Ishikawa (cell line): ENCODE data around the gene FSTL1.

Experiments used
- CEBPB ChIP-seq: IDR thresholded peaks from 2 replicates; pipeline ENCODE4 v1.6.1; 2012
- CREB1 ChIP-seq: IDR thresholded peaks from 2 replicates; pipeline ENCODE4 v1.6.1; 2012; ENCODE audit warnings: low read depth
- EGR1 ChIP-seq: IDR thresholded peaks from 2 replicates; pipeline ENCODE4 v1.6.1; 2012
- EP300 ChIP-seq: IDR thresholded peaks from 2 replicates; pipeline ENCODE4 v1.6.1; 2012; ENCODE audit warnings: borderline replicate concordance
- FOXM1 ChIP-seq: IDR thresholded peaks from 2 replicates; pipeline ENCODE4 v1.6.1; 2012; ENCODE audit warnings: low read depth, borderline replicate concordance
- NFIC ChIP-seq: IDR thresholded peaks from 2 replicates; pipeline ENCODE4 v1.6.1; 2012
- RAD21 ChIP-seq: IDR thresholded peaks from 2 replicates; pipeline ENCODE4 v1.6.1; 2012; ENCODE audit warnings: low read depth
- REST ChIP-seq: IDR thresholded peaks from 2 replicates; pipeline ENCODE4 v1.6.1; 2012; ENCODE audit warnings: low read depth, mild to moderate bottlenecking
- TAF1 ChIP-seq: IDR thresholded peaks from 2 replicates; pipeline ENCODE4 v1.6.1; 2012; ENCODE audit warnings: low read depth, mild to moderate bottlenecking
- TCF12 ChIP-seq: IDR thresholded peaks from 2 replicates; pipeline ENCODE4 v1.6.1; 2012; ENCODE audit warnings: low read depth
- TEAD4 ChIP-seq: IDR thresholded peaks from 2 replicates; pipeline ENCODE4 v1.6.1; 2012
- YY1 ChIP-seq: IDR thresholded peaks from 2 replicates; pipeline ENCODE4 v1.6.1; 2012; ENCODE audit warnings: low read depth
- ZBTB7A ChIP-seq: IDR thresholded peaks from 2 replicates; pipeline ENCODE4 v1.6.1; 2012; ENCODE audit warnings: low read depth
- TF ChIP-seq, protein P1 (sequence below): IDR thresholded peaks from 2 replicates; pipeline ENCODE4 v1.6.1; 2012
- TF ChIP-seq, protein P2 (sequence below): IDR thresholded peaks from 2 replicates; pipeline ENCODE4 v1.6.1; 2012

Gene FSTL1

GRCh38 chr3:120496278-120497002 lies 45.6 kb upstream of the FSTL1 start:
- TF ChIP-seq EGR1, result no peak
- no peak for TF ChIP-seq YY1
- TF ChIP-seq TEAD4, result no peak
- TF ChIP-seq CEBPB, result no peak
- TF ChIP-seq EP300, result no peak
- no peak for TF ChIP-seq CREB1
- no peak for TF ChIP-seq TCF12
- TF ChIP-seq RAD21, result no peak
- TF ChIP-seq TAF1, result no peak
- TF ChIP-seq ZBTB7A, result no peak
- TF ChIP-seq, protein P1, sequence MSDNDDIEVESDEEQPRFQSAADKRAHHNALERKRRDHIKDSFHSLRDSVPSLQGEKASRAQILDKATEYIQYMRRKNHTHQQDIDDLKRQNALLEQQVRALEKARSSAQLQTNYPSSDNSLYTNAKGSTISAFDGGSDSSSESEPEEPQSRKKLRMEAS, result no peak
- no peak for TF ChIP-seq NFIC
- no peak for TF ChIP-seq FOXM1
- no peak for TF ChIP-seq REST
- TF ChIP-seq, protein P2, sequence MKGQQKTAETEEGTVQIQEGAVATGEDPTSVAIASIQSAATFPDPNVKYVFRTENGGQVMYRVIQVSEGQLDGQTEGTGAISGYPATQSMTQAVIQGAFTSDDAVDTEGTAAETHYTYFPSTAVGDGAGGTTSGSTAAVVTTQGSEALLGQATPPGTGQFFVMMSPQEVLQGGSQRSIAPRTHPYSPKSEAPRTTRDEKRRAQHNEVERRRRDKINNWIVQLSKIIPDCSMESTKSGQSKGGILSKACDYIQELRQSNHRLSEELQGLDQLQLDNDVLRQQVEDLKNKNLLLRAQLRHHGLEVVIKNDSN, result no peak

- TF ChIP-seq EP300 (no peak), CEBPB (no peak), CREB1 (no peak), TCF12 (no peak), EGR1 (no peak), TAF1 (no peak), NFIC (no peak), YY1 (no peak), TEAD4 (no peak)
- TF ChIP-seq, protein P2, result no peak
These were observed 45.0 kb upstream of the FSTL1 start for GRCh38 chr3:120495809-120496208.

GRCh38 chr3:120492103-120492502 lies 41.3 kb upstream of the FSTL1 start:
- TF ChIP-seq CREB1 (no peak), RAD21 (no peak), FOXM1 (no peak), EGR1 (no peak), CEBPB (no peak), TEAD4 (no peak), TCF12 (no peak), REST (no peak), NFIC (no peak), TAF1 (no peak), EP300 (no peak)
- TF ChIP-seq, protein P1, result no peak

- TF ChIP-seq TEAD4, result no peak
- no peak for TF ChIP-seq ZBTB7A
- no peak for TF ChIP-seq CEBPB
- TF ChIP-seq TCF12, result no peak
- no peak for TF ChIP-seq REST
- no peak for TF ChIP-seq EGR1
- TF ChIP-seq RAD21, result no peak
- no peak for TF ChIP-seq TAF1
- TF ChIP-seq, protein P2, result no peak
- no peak for TF ChIP-seq EP300
- TF ChIP-seq YY1, result no peak
- TF ChIP-seq FOXM1, result no peak
- TF ChIP-seq, protein P1, result no peak
- no peak for TF ChIP-seq CREB1
- TF ChIP-seq NFIC, result no peak
These were observed 38.6 kb upstream of the FSTL1 start for GRCh38 chr3:120489421-120489820.
